Right cardiac atrium (tissue), 5 donors: Measurements from ENCODE around the gene CFAP298. TPM values are rescaled to one million over a fixed set of nuclear protein-coding genes. Genes with fewer than 3 reads are reported as not detected.
A peak's percentile ranks its signal among the peaks of the same experiment; 100 is the strongest.

ENCODE experiments used
- ATAC-seq, 2 donors: fragments of 200-7000 bp; cut with Tn5 transposase; one replicate each; pipeline versions ENCODE4 v1.8.0 to v1.9.1; 2020; ENCODE audit warnings: moderate library complexity in 2 of 2, mild to moderate bottlenecking in 1 of 2
- DNase-seq, 3 donors: peaks; one replicate each; pipeline ENCODE4 v3.0.0-alpha.2; 2020
- H3K27ac ChIP-seq: one replicate; pipeline ENCODE4 v1.5.1; 2013; ENCODE audit warnings: mild to moderate bottlenecking, low read length, control low read depth, moderate library complexity
- H3K27me3 ChIP-seq: one replicate; pipeline ENCODE4 v1.6.1; 2013; ENCODE audit not compliant: control insufficient read depth, insufficient read depth
- H3K4me1 ChIP-seq: one replicate; pipeline ENCODE4 v1.6.1; 2013; ENCODE audit warnings: low read length; ENCODE audit not compliant: control insufficient read depth, insufficient read depth
- H3K4me3 ChIP-seq: one replicate; pipeline ENCODE4 v1.5.1; 2013; ENCODE audit warnings: low read length, control low read depth
- H3K9me3 ChIP-seq: one replicate; pipeline ENCODE4 v1.6.1; 2013; ENCODE audit warnings: low read length; ENCODE audit not compliant: control insufficient read depth
- WGBS: extraction: QIAGEN DNeasy Blood & Tissue Kit; methylation state at CpG from one replicate; pipeline ENCODE4 v1.1.7; 2013; 5-methylcytosine and 5-hydroxymethylcytosine counted together
- intact Hi-C, 4 donors: fragments of 100-400 bp; cut with DNase I; formaldehyde crosslinking; loops; one replicate each; pipeline versions ENCODE4 v1.11.0 to v1.14.0; 2022 to 2023
- polyA plus RNA-seq: library from polyadenylated mRNA; stranded (reverse); fragments of 200-250 nt; gene quantifications from one replicate; pipeline ENCODE4 v1.2.3, GENCODE V29; 2013
- total RNA-seq, 4 donors: library from RNA; stranded (reverse); fragmentation: NEBNext Ultra II Directional; extraction: Animal tissue kit (Norgen Biotek cat#: 25700); gene quantifications; one replicate each; pipeline ENCODE4 v1.2.1, GENCODE V29; 2021
- donor health status: healthy with polysubstance abuse.
- donor health status: DM: no; HTN: yes; CAD: no.
- donor health status: DM: no; HTN: no; CAD: no.
- donor health status: DM: no; HTN: yes; CAD: no; lungs with severe emphysema.
- donor health status: DM: yes; HTN: yes; CAD: no.

Gene CFAP298
- total and polyA plus RNA-seq, 5 donors = 21.5 to 29.8 (median 22.3) TPM

GRCh38 chr21:32599091-32599490 lies 13.1 kb downstream of the CFAP298 start:
- H3K4me1 ChIP-seq = no peaks in the 10 kb centered on the region
- H3K4me3 ChIP-seq = no peak overlapping the region
- H3K27ac ChIP-seq = no peak overlapping the region
- intact Hi-C loops = no loop called here
- no peaks in the 10 kb centered on the region for H3K9me3 ChIP-seq
- no peaks in the 10 kb centered on the region for H3K27me3 ChIP-seq
- WGBS = 86% methylated on average over 5 of the region's 5 CpGs
- DNase-seq (no peak), ATAC-seq (no peak)

- H3K27ac ChIP-seq = no peak overlapping the region
- intact Hi-C loops = no loop called here
- no peak for ATAC-seq
- H3K4me3 ChIP-seq = no peak overlapping the region
- 70% methylated on average over 6 of the region's 6 CpGs for WGBS
- no peak for DNase-seq
- no peaks in the 10 kb centered on the region for H3K9me3 ChIP-seq
- H3K27me3 ChIP-seq = no peaks in the 10 kb centered on the region
- no peaks in the 10 kb centered on the region for H3K4me1 ChIP-seq
These were observed 15.0 kb downstream of the CFAP298 start for GRCh38 chr21:32597205-32597604.

- DNase-seq (no peak), ATAC-seq (no peak)
- no peaks in the 10 kb centered on the region for H3K4me1 ChIP-seq
- H3K27ac ChIP-seq = no peak overlapping the region
- no peak overlapping the region for H3K4me3 ChIP-seq
- intact Hi-C loops = no loop called here
- 85% methylated on average over 11 of the region's 11 CpGs for WGBS
- H3K27me3 ChIP-seq = no peaks in the 10 kb centered on the region
- H3K9me3 ChIP-seq = no peaks in the 10 kb centered on the region
These were observed 16.7 kb downstream of the CFAP298 start for GRCh38 chr21:32595431-32595830.

GRCh38 chr21:32593690-32594089 lies 18.5 kb downstream of the CFAP298 start:
- no peak for ATAC-seq
- H3K4me1 ChIP-seq = no peaks in the 10 kb centered on the region
- DNase-seq = no peak
- H3K4me3 ChIP-seq = no peak overlapping the region
- no peaks in the 10 kb centered on the region for H3K27me3 ChIP-seq
- intact Hi-C loops = no loop called here
- no peaks in the 10 kb centered on the region for H3K9me3 ChIP-seq
- 68% methylated on average over 8 of the region's 8 CpGs for WGBS
- no peak overlapping the region for H3K27ac ChIP-seq

GRCh38 chr21:32592929-32593502 lies 19.2 kb downstream of the CFAP298 start:
- ATAC-seq (peak in 1 of 2 donors; percentile 32), DNase-seq (no peak)
- intact Hi-C loops = no loop called here
- WGBS = 54% methylated on average over 10 of the region's 10 CpGs
- no peaks in the 10 kb centered on the region for H3K9me3 ChIP-seq
- H3K27ac ChIP-seq = no peak overlapping the region
- no peak overlapping the region for H3K4me3 ChIP-seq
- no peaks in the 10 kb centered on the region for H3K27me3 ChIP-seq
- no peaks in the 10 kb centered on the region for H3K4me1 ChIP-seq

GRCh38 chr21:32590130-32590529 lies 22.0 kb downstream of the CFAP298 start:
- intact Hi-C loops = no loop called here
- 79% methylated on average over 4 of the region's 4 CpGs for WGBS

GRCh38 chr21:32587651-32588050 lies 24.5 kb downstream of the CFAP298 start:
- 94% methylated on average over 5 of the region's 5 CpGs for WGBS
- ATAC-seq = no peak

More at GRCh38 chr21:32590130-32590529, 22.0 kb downstream of the CFAP298 start:
- Histone ChIP-seq H3K27me3 (no peaks in the 10 kb centered on the region), H3K4me1 (no peaks in the 10 kb centered on the region), H3K4me3 (no peak overlapping the region), H3K9me3 (no peaks in the 10 kb centered on the region), H3K27ac (no peak overlapping the region)
- DNase-seq (no peak), ATAC-seq (no peak)

GRCh38 chr21:32587120-32587519 lies 25.1 kb downstream of the CFAP298 start:
- Histone ChIP-seq H3K9me3 (no peaks in the 10 kb centered on the region), H3K4me1 (no peaks in the 10 kb centered on the region), H3K27me3 (no peaks in the 10 kb centered on the region), H3K27ac (no peak overlapping the region), H3K4me3 (no peak overlapping the region)
- 72% methylated on average over 13 of the region's 13 CpGs for WGBS
- intact Hi-C loops = no loop called here
- no peak for DNase-seq
- ATAC-seq = no peak

More at GRCh38 chr21:32587651-32588050, 24.5 kb downstream of the CFAP298 start:
- H3K4me3 ChIP-seq = no peak overlapping the region
- no peaks in the 10 kb centered on the region for H3K4me1 ChIP-seq
- H3K9me3 ChIP-seq = no peaks in the 10 kb centered on the region
- no peaks in the 10 kb centered on the region for H3K27me3 ChIP-seq
- no peak for DNase-seq
- no peak overlapping the region for H3K27ac ChIP-seq
- intact Hi-C loops = no loop called here

- Histone ChIP-seq H3K4me1 (no peaks in the 10 kb centered on the region), H3K27ac (no peak overlapping the region), H3K27me3 (no peaks in the 10 kb centered on the region), H3K4me3 (no peak overlapping the region), H3K9me3 (no peaks in the 10 kb centered on the region)
- intact Hi-C loops = no loop called here
- ATAC-seq (no peak), DNase-seq (no peak)
- WGBS = 87% methylated on average over 9 of the region's 9 CpGs
These were observed 26.2 kb downstream of the CFAP298 start for GRCh38 chr21:32585970-32586369.

- intact Hi-C loops = no loop called here
- DNase-seq = no peak
- no peak within 1 kb of the TSS for H3K4me3 ChIP-seq
- no peaks in the 10 kb centered on the region for H3K27me3 ChIP-seq
- H3K4me1 ChIP-seq = no peaks in the 10 kb centered on the region
- 86% methylated on average over 17 of the region's 17 CpGs for WGBS
- ATAC-seq = no peak
- no peaks in the 10 kb centered on the region for H3K9me3 ChIP-seq
- H3K27ac ChIP-seq = no peak within 1 kb of the TSS
These were observed 27.0 kb downstream of the CFAP298 start, which contains the start of gene TCP10L for GRCh38 chr21:32585042-32585710. TSS of gene TCP10L (minus strand) at chr21:32585523. CDS start at chr21:32584304, 1,219 bp downstream.

GRCh38 chr21:32584472-32584871 lies 27.7 kb downstream of the CFAP298 start:
- Histone ChIP-seq H3K4me1 (no peaks in the 10 kb centered on the region), H3K9me3 (no peaks in the 10 kb centered on the region), H3K4me3 (no peak overlapping the region), H3K27me3 (no peaks in the 10 kb centered on the region), H3K27ac (no peak overlapping the region)
- DNase-seq = no peak
- intact Hi-C loops = no loop called here
- no peak for ATAC-seq
- WGBS = 91% methylated on average over 8 of the region's 8 CpGs
